K562 (cell line): ENCODE measurements around the gene KAT2B. TPM values are rescaled to one million over a fixed set of nuclear protein-coding genes. Genes with fewer than 3 reads are reported as not detected.

ENCODE experiments used
- ATF7 ChIP-seq: fragments of 450-650 bp; IDR thresholded peaks from 2 replicates; pipeline ENCODE4 v1.7.1; 2014; ENCODE audit warnings: mild to moderate bottlenecking, moderate library complexity
- CBX1 ChIP-seq: sonication (generic); IDR thresholded peaks from 2 replicates; pipeline ENCODE4 v1.6.1; 2016; ENCODE audit warnings: antibody characterized with exemption, low read depth, mild to moderate bottlenecking
- CBX2 ChIP-seq: fragments of 200-600 bp; sonication (generic); IDR thresholded peaks from one replicate; pipeline ENCODE4 v1.6.1; 2012; ENCODE audit warnings: mild to moderate bottlenecking, low read length, inconsistent platforms; ENCODE audit not compliant: insufficient read depth, poor library complexity, severe bottlenecking
- CCNT2 ChIP-seq: IDR thresholded peaks from 2 replicates; pipeline ENCODE4 v1.6.1; 2011; ENCODE audit warnings: borderline replicate concordance, low read depth, mild to moderate bottlenecking, moderate library complexity, mixed read lengths, low read length; ENCODE audit not compliant: insufficient read length; ENCODE audit errors: extremely low read depth
- CREM ChIP-seq: IDR thresholded peaks from 2 replicates; pipeline ENCODE4 v1.6.1; 2014; ENCODE audit warnings: antibody characterized with exemption, low read depth
- CTBP1 ChIP-seq: fragments of 450-650 bp; IDR thresholded peaks from 2 replicates; pipeline ENCODE4 v1.6.1; 2016; ENCODE audit warnings: borderline replicate concordance
- ETV5 ChIP-seq: sonication (generic); formaldehyde crosslinking; IDR thresholded peaks from 2 replicates; pipeline ENCODE4 v1.4.0; 2020; ENCODE audit warnings: low read depth, mild to moderate bottlenecking, missing genetic modification reagents
- ETV6 ChIP-seq, 3 experiments: fragments of 150-350 bp in 1 of 3; sonication (generic) in 1 of 3; formaldehyde crosslinking in 1 of 3; IDR thresholded peaks; 2 replicates each; pipeline versions ENCODE4 v1.6.1 to v1.8.0; 2014 to 2022; ENCODE audit warnings: borderline replicate concordance in 2 of 3, low read depth in 2 of 3, antibody characterized with exemption in 1 of 3, low read length in 1 of 3, mild to moderate bottlenecking in 1 of 3, missing genetic modification reagents in 1 of 3
- FOXJ3 ChIP-seq: sonication (generic); formaldehyde crosslinking; IDR thresholded peaks from 2 replicates; pipeline ENCODE4 v1.4.0; 2020; ENCODE audit warnings: mild to moderate bottlenecking, missing genetic modification reagents
- GATAD2B ChIP-seq: fragments of 450-650 bp; IDR thresholded peaks from 2 replicates; pipeline ENCODE4 v1.6.1; 2017; ENCODE audit warnings: mild to moderate bottlenecking, borderline replicate concordance
- KAT2B ChIP-seq: IDR thresholded peaks from one replicate; pipeline ENCODE4 v1.6.1; 2012; ENCODE audit warnings: low read depth, mild to moderate bottlenecking, control low read depth, inconsistent platforms, low read length, moderate library complexity
- MCM3 ChIP-seq: fragments of 450-650 bp; IDR thresholded peaks from 2 replicates; pipeline ENCODE4 v1.6.1; 2016
- MEF2D ChIP-seq: conservative IDR thresholded peaks from 2 replicates; pipeline ENCODE4 v1.6.1; 2016; ENCODE audit warnings: low read depth, missing genetic modification characterization, missing compliant biosample characterization
- MEIS2 ChIP-seq: fragments of 450-650 bp; IDR thresholded peaks from 2 replicates; pipeline ENCODE4 v1.6.1; 2014; ENCODE audit warnings: mild to moderate bottlenecking; ENCODE audit not compliant: partially characterized antibody
- NCOR1 ChIP-seq: fragments of 450-650 bp; IDR thresholded peaks from 2 replicates; pipeline ENCODE4 v1.6.1; 2016; ENCODE audit warnings: mild to moderate bottlenecking, moderate library complexity
- NFATC3 ChIP-seq: fragments of 450-650 bp; IDR thresholded peaks from 2 replicates; pipeline ENCODE4 v1.6.1; 2017; ENCODE audit warnings: mild to moderate bottlenecking
- NFIX ChIP-seq: fragments of 250-450 bp; sonication (Bioruptor Pico); IDR thresholded peaks from 2 replicates; pipeline ENCODE4 v1.4.0; 2020; ENCODE audit warnings: low read depth, mild to moderate bottlenecking, moderate library complexity
- SREBF1 ChIP-seq: fragments of 150-350 bp; IDR thresholded peaks from 2 replicates; pipeline ENCODE4 v1.6.1; 2014; ENCODE audit warnings: antibody characterized with exemption, low read depth, low read length, borderline replicate concordance
- TBL1XR1 ChIP-seq, 2 experiments: IDR thresholded peaks; 2 replicates each; pipeline ENCODE4 v1.6.1; 2012; ENCODE audit warnings: improper control_type of control experiment in 2 of 2, low read length in 2 of 2, mild to moderate bottlenecking in 1 of 2
- USF1 ChIP-seq: sonication (generic); formaldehyde crosslinking; IDR thresholded peaks from 2 replicates; pipeline ENCODE4 v1.9.0; 2022; ENCODE audit warnings: mild to moderate bottlenecking, missing genetic modification reagents
- VEZF1 ChIP-seq: fragments of 200-800 bp; sonication (Bioruptor generic); IDR thresholded peaks from 2 replicates; pipeline ENCODE4 v1.6.1; 2017; ENCODE audit warnings: missing genetic modification characterization, missing compliant biosample characterization
- ZBTB7A ChIP-seq: IDR thresholded peaks from 2 replicates; pipeline ENCODE4 v1.6.1; 2011; ENCODE audit warnings: low read depth, mild to moderate bottlenecking, low read length, moderate library complexity, borderline replicate concordance; ENCODE audit not compliant: control insufficient read depth
- ZFP91 ChIP-seq: sonication (generic); formaldehyde crosslinking; IDR thresholded peaks from 2 replicates; pipeline ENCODE4 v1.8.0; 2022; ENCODE audit warnings: mild to moderate bottlenecking, missing genetic modification reagents
- ZNF253 ChIP-seq: fragments of 250-450 bp; sonication (Bioruptor Pico); conservative IDR thresholded peaks from 2 replicates; pipeline ENCODE4 v1.6.1; 2021; ENCODE audit warnings: mild to moderate bottlenecking
- ZNF354B ChIP-seq: fragments of 250-450 bp; sonication (Bioruptor Pico); IDR thresholded peaks from 2 replicates; pipeline ENCODE4 v1.4.0; 2020
- ZNF76 ChIP-seq: fragments of 250-450 bp; sonication (Bioruptor Pico); IDR thresholded peaks from 2 replicates; pipeline ENCODE4 v1.4.0; 2020; ENCODE audit warnings: mild to moderate bottlenecking, moderate library complexity, borderline replicate concordance
- polyA plus RNA-seq, 8 experiments: library from polyadenylated mRNA; depleted of rRNA in 4 of 8; stranded (reverse) in 5 of 8; unstranded in 3 of 8; fragments of >200 nt; fragmentation: Nextera tagmentation in 2 of 8; fragmentation: Illumina TruSeq in 1 of 8; extraction: Ambion mirVana in 2 of 8; extraction: Trizol in 1 of 8; gene quantifications; 2 replicates each; pipeline versions ENCODE4 v1.2.1 to v1.2.3, GENCODE V29; 2011 to 2014; ENCODE audit warnings: inconsistent platforms in 1 of 8, missing spikeins in 1 of 8
- total RNA-seq, 7 experiments: library from RNA; depleted of rRNA in 6 of 7; stranded (reverse); fragments of >200 nt in 6 of 7; fragmentation: Illumina TruSeq in 2 of 7; extraction: Trizol in 2 of 7; gene quantifications; 2 replicates each; pipeline versions ENCODE4 v1.2.1 to v1.2.3, GENCODE V29; 2011 to 2021; ENCODE audit warnings: low replicate concordance in 1 of 7

KAT2B gene
- total and polyA plus RNA-seq, 9 of the 15 experiments (the other 6 are each of a cell fraction or from before 2014, with no cell fraction given) = 3.3 to 14.9 (median 12.2) TPM

- TF ChIP-seq ZFP91 (CRISPR knock-in tag) = no peak
- TF ChIP-seq NFIX (CRISPR knock-in tag) = no peak
- peak; percentile 83 for TF ChIP-seq CTBP1
- TF ChIP-seq ZNF253 (CRISPR knock-in tag) = no peak
- no peak for TF ChIP-seq ETV6 (IDR thresholded peaks at IDR 0.05; ENCODE audit: borderline replicate concordance in 1 of 2, low read depth in 2 of 2, low read length in 1 of 2)
- TF ChIP-seq ETV6 (CRISPR knock-in tag; IDR thresholded peaks at IDR 0.05; ENCODE audit: borderline replicate concordance) = no peak
- peak; percentile 26 for TF ChIP-seq CCNT2
- no peak for TF ChIP-seq ZNF76 (CRISPR knock-in tag)
- peak in 1 of 2 experiments; percentile 50; a peak in 1 of 4 replicates for TF ChIP-seq TBL1XR1 (IDR thresholded peaks at IDR 0.05; ENCODE audit: low read length in 2 of 2)
- no peak for TF ChIP-seq CBX2
- TF ChIP-seq ZBTB7A = no peak
- TF ChIP-seq USF1 (CRISPR knock-in tag) = no peak
- no peak for TF ChIP-seq KAT2B
- TF ChIP-seq FOXJ3 (CRISPR knock-in tag) = no peak
- 0 out of 2 replicates have a peak, but pooled peaks have one; percentile 28 for TF ChIP-seq MEF2D (tag)
- no peak for TF ChIP-seq ATF7
- no peak for TF ChIP-seq SREBF1
- TF ChIP-seq CBX1 = no peak
- TF ChIP-seq VEZF1 = peak; percentile 17; the same call in 1 of the 2 replicates
- TF ChIP-seq ETV5 (CRISPR knock-in tag) = no peak
- TF ChIP-seq MCM3 = no peak
- TF ChIP-seq GATAD2B = peak; percentile 38; the same call in 1 of the 2 replicates
- TF ChIP-seq NCOR1 = peak; percentile 67
- TF ChIP-seq NFATC3 = no peak
- TF ChIP-seq ZNF354B (CRISPR knock-in tag) = no peak
- peak; percentile 49 for TF ChIP-seq MEIS2
- peak; percentile 39 for TF ChIP-seq CREM
Measured at GRCh38 chr3:20015525-20015924, 24.7 kb upstream of the KAT2B start (continued).
